Liver (tissue), 9 donors: ENCODE measurements around the gene PYGM. TPM values are rescaled to one million over a fixed set of nuclear protein-coding genes. Genes with fewer than 3 reads are reported as not detected.

ENCODE experiments used
- DNase-seq: peaks from one replicate; pipeline ENCODE4 v3.0.0-alpha.2; 2017; ENCODE audit warnings: low spot score
- H3K27ac ChIP-seq, 2 donors: one replicate each; pipeline ENCODE4 v1.7.0; 2013; ENCODE audit warnings: inconsistent platforms in 2 of 2, low read length in 2 of 2, control low read depth in 1 of 2, low read depth in 1 of 2, mild to moderate bottlenecking in 1 of 2
- H3K27me3 ChIP-seq, 4 donors: one replicate each; pipeline versions ENCODE4 v1.6.1 to v1.7.0; 2013; ENCODE audit warnings: low read length in 3 of 4, inconsistent platforms in 1 of 4, mild to moderate bottlenecking in 1 of 4, moderate library complexity in 1 of 4; ENCODE audit not compliant: control insufficient read depth in 4 of 4, insufficient read depth in 4 of 4
- H3K36me3 ChIP-seq, 4 donors: one replicate each; pipeline versions ENCODE4 v1.6.1 to v1.7.0; 2013; ENCODE audit warnings: low read length in 3 of 4, mild to moderate bottlenecking in 3 of 4, low read depth in 1 of 4, moderate library complexity in 1 of 4; ENCODE audit not compliant: control insufficient read depth in 4 of 4, insufficient read depth in 3 of 4
- H3K4me1 ChIP-seq, 4 donors: one replicate each; pipeline versions ENCODE4 v1.6.1 to v1.7.0; 2013; ENCODE audit warnings: low read length in 3 of 4, mild to moderate bottlenecking in 3 of 4, moderate library complexity in 1 of 4; ENCODE audit not compliant: control insufficient read depth in 4 of 4, insufficient read depth in 4 of 4
- H3K4me3 ChIP-seq, 3 donors: one replicate each; pipeline versions ENCODE4 v1.6.1 to v1.7.0; 2013; ENCODE audit warnings: low read length in 3 of 3, control low read depth in 1 of 3, low read depth in 1 of 3, mild to moderate bottlenecking in 1 of 3
- H3K9ac ChIP-seq, 2 donors: one replicate each; pipeline ENCODE4 v1.7.0; 2013; ENCODE audit warnings: low read length in 2 of 2, mild to moderate bottlenecking in 2 of 2, moderate library complexity in 2 of 2, control low read depth in 1 of 2, low read depth in 1 of 2
- H3K9me3 ChIP-seq, 4 donors: one replicate each; pipeline versions ENCODE4 v1.6.1 to v1.7.0; 2013; ENCODE audit warnings: low read length in 3 of 4; ENCODE audit not compliant: control insufficient read depth in 4 of 4
- CTCF ChIP-seq: fragments of 150-350 bp; IDR thresholded peaks from 2 replicates; pipeline ENCODE4 v1.5.1; 2017; ENCODE audit warnings: improper control_type of control experiment, low read depth, low read length; ENCODE audit not compliant: missing input control
- FOXA1 ChIP-seq: IDR thresholded peaks from 2 replicates; pipeline ENCODE4 v1.6.1; 2016; ENCODE audit warnings: antibody characterized with exemption
- HNF4G ChIP-seq: IDR thresholded peaks from 2 replicates; pipeline ENCODE4 v1.6.1; 2016; ENCODE audit warnings: antibody characterized with exemption
- NR2F2 ChIP-seq: IDR thresholded peaks from 2 replicates; pipeline ENCODE4 v1.6.1; 2016; ENCODE audit warnings: antibody characterized with exemption
- RAD21 ChIP-seq, 2 donors: IDR thresholded peaks; 2 replicates each; pipeline ENCODE4 v1.6.1; 2016; ENCODE audit warnings: antibody characterized with exemption in 2 of 2, mild to moderate bottlenecking in 2 of 2
- REST ChIP-seq: IDR thresholded peaks from 2 replicates; pipeline ENCODE4 v1.6.1; 2016; ENCODE audit warnings: antibody characterized with exemption, mild to moderate bottlenecking
- SP1 ChIP-seq: IDR thresholded peaks from 2 replicates; pipeline ENCODE4 v1.6.1; 2018; ENCODE audit warnings: antibody characterized with exemption, mild to moderate bottlenecking
- TAF1 ChIP-seq: conservative IDR thresholded peaks from 2 replicates; pipeline ENCODE4 v1.6.1; 2016; ENCODE audit warnings: antibody characterized with exemption, mild to moderate bottlenecking
- YY1 ChIP-seq: IDR thresholded peaks from 2 replicates; pipeline ENCODE4 v1.6.1; 2016; ENCODE audit warnings: antibody characterized with exemption, mild to moderate bottlenecking
- WGBS: extraction: QIAGEN DNeasy Blood & Tissue Kit; methylation state at CpG from one replicate; pipeline ENCODE4 v1.1.7; 2013; 5-methylcytosine and 5-hydroxymethylcytosine counted together
- polyA plus RNA-seq, 2 donors: library from polyadenylated mRNA; stranded (reverse) in 1 of 2; unstranded in 1 of 2; fragments of 200-250 nt in 1 of 2; fragments of >200 nt in 1 of 2; fragmentation: Nextera tagmentation in 1 of 2; extraction: Ambion mirVana in 1 of 2; gene quantifications; one replicate each; pipeline versions ENCODE4 v1.2.1 to v1.2.3, GENCODE V29; 2013 to 2015
- total RNA-seq, 2 donors: library from RNA; depleted of rRNA; stranded (reverse); fragments of >200 nt; gene quantifications; one replicate each; pipeline ENCODE4 v1.2.3, GENCODE V29; 2014
- donor health status: healthy.
- donor health status: healthy.
- donor health status: healthy.
- donor health status: healthy.
- donor health status: healthy.

PYGM gene
- total and polyA plus RNA-seq, 4 donors = 0.23 to 1.3 (median 0.29) TPM

GRCh38 chr11:64778223-64778472 lies 18.4 kb upstream of the PYGM start:
- DNase-seq = no peak
- Histone ChIP-seq H3K27me3 (no peaks in the 10 kb centered on the region), H3K9me3 (no peaks in the 10 kb centered on the region), H3K36me3 (peaks cover 9 to 32% (median 28%) of the 10 kb centered on the region in 4 donors), H3K27ac (peak overlapping the region; percentile 97 to 99), H3K4me1 (peaks cover 0 to 30% (median 20%) of the 10 kb centered on the region in 4 donors), H3K4me3 (peak overlapping the region; percentile 67 to 100 (median 73)), H3K9ac (no peak overlapping the region)
- under 1% methylated on average over 28 of the region's 28 CpGs for WGBS
- TF ChIP-seq HNF4G (no peak), CTCF (no peak), FOXA1 (no peak)

GRCh38 chr11:64777449-64778222 lies 17.9 kb upstream of the PYGM start:
- Histone ChIP-seq H3K27ac (peak overlapping the region; percentile 97 to 99), H3K9me3 (no peaks in the 10 kb centered on the region), H3K9ac (peak overlapping the region; percentile 1 to 39), H3K4me1 (peaks cover 3 to 33% (median 20%) of the 10 kb centered on the region in 4 donors), H3K36me3 (peaks cover 13 to 37% (median 33%) of the 10 kb centered on the region in 4 donors), H3K27me3 (no peaks in the 10 kb centered on the region), H3K4me3 (peak overlapping the region; percentile 84 to 100 (median 93))
- peak; percentile 90 for DNase-seq
- TF ChIP-seq REST (peak; percentile 61), YY1 (no peak)
- under 1% methylated on average over 98 of the region's 98 CpGs for WGBS

- peaks cover 13 to 43% (median 38%) of the 10 kb centered on the region in 4 donors for H3K36me3 ChIP-seq
Observed at GRCh38 chr11:64776875-64777274, 17.1 kb upstream of the PYGM start.

More at GRCh38 chr11:64776875-64777274, 17.1 kb upstream of the PYGM start:
- no peak for DNase-seq
- Histone ChIP-seq H3K27me3 (no peaks in the 10 kb centered on the region), H3K9ac (peak overlapping the region; percentile 1 to 39), H3K4me3 (peak overlapping the region; percentile 84 to 100 (median 93)), H3K27ac (no peak overlapping the region), H3K4me1 (peaks cover 3 to 35% (median 20%) of the 10 kb centered on the region in 4 donors), H3K9me3 (no peaks in the 10 kb centered on the region)
- TF ChIP-seq TAF1 (no peak), SP1 (no peak), FOXA1 (no peak), RAD21 (IDR thresholded peaks at IDR 0.05) (no peak), NR2F2 (no peak)
- 25% methylated on average over 3 of the region's 3 CpGs for WGBS
